Stimulated activated CD4-positive, alpha-beta T cell treated with anti-CD3 and anti-CD28 coated beads, Interleukin-12 subunit alpha, Interleukin-12 subunit beta, amount 100 ng/mL, for 24 hours (primary cell): ENCODE data around the gene GPR52.
"Not testable (repeated sequence)": the region's sequence is repeated elsewhere in the genome, so short reads cannot be mapped to it uniquely, and the experiment has no call there.

Experiments
- DNase-seq, 2 experiments: peaks; one replicate each; pipeline ENCODE4 v3.0.0-alpha.2; 2020; ENCODE audit warnings: low read depth in 2 of 2

The GPR52 gene, protein sequence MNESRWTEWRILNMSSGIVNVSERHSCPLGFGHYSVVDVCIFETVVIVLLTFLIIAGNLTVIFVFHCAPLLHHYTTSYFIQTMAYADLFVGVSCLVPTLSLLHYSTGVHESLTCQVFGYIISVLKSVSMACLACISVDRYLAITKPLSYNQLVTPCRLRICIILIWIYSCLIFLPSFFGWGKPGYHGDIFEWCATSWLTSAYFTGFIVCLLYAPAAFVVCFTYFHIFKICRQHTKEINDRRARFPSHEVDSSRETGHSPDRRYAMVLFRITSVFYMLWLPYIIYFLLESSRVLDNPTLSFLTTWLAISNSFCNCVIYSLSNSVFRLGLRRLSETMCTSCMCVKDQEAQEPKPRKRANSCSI

GRCh38 chr1:174447866-174448530 lies at the start of gene GPR52:
Gene GPR52, plus strand, starts transcription at chr1:174447964. Its CDS starts 148 bp downstream, at chr1:174448112.
- DNase-seq, result no peak

DNA sequence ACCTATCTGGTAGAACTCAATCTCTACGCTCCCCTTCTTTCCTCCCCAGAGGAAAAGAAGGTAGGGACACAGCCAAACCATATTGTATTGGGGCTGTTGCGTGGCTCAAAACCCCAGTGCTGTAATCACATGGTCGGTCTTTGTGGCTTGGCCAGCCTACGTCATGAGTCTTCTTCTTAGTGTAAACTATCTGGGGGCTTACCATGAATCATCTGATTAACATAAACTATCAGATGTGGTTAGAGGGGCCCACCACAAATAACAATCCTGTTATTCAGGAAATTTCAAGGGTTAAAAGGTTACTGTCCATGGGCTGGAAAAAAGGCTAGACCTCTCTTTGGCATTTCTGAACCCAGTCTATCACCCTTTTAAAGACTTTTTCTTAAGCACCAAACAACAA lies 49.5 kb upstream of the GPR52 start:
- no peak for DNase-seq

DNA sequence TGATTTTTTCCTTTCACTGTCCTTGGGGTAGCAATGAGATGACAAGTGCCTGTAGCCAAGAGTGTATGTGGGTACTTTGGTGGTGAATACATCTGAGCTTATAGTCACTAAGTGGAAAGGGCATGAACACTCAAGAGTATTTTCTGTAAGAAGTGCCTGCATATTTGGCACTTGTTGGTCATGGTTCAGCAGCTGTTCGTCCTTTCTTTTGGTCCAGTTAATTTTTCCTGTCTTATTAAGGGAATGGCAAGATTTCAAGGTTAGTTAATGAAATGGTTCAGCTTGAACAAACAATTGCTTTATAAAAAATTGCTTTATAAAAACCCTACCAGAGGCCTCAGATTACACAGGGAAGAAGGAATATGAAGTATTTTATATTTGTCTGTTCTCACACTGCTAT lies 48.6 kb upstream of the GPR52 start:
- no peak for DNase-seq

DNA sequence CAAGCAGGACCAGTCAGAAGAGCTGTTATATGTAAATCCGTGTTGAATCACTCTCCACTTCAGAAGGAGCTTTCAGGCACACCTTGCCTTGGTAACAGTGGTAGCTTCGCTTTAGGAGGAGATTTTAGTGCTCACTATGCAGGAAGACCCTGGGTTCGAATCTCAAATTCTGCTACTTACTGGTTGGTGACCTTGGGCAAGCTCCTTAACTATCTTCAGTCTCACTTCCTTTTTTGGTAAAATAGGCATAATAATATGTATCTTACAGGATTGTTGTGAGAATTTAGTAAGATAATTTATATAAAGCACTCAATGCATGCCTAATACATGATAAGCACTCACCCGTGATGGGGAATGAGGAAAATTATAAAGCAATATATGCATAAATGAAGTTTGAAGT lies 46.7 kb upstream of the GPR52 start:
- DNase-seq, result no peak

DNA sequence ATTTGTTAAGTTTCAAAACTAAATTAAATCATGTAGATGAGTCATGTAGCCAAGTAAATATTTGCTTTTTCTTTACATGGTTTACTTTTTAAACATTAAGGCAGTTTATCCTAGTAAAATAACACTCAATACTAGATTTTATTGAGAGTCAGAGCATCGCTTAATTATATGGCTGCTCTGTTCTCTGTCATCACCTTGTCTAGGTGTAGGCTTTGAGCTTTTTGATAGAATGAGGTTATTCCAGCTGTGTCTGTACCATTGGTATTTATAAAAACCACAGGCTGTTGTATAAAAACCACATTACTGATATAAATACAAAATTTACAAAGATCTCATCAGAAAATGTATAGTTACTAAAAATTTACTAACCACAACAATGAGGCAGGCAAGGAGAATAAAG lies 42.5 kb upstream of the GPR52 start:
- DNase-seq, result no peak

DNA sequence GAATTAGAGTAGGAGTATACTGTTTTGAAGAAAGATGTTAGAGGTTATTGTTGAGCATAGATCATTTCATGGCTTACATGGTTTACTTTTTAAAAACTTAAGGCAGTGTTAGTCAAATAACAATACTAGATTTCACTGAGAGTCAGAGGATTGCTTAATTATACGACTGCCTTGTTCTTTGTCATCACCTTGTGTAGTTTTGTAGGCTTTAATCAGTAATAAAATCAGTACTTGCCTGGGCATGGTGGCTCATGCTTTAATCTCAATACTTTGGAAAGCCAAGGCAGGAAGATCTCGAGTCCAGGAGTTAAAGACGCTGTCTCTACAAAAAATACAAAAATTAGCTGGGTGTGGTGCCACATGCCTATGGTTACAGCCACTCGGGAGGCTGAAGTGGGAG lies 41.3 kb upstream of the GPR52 start:
- DNase-seq, result no peak

DNA sequence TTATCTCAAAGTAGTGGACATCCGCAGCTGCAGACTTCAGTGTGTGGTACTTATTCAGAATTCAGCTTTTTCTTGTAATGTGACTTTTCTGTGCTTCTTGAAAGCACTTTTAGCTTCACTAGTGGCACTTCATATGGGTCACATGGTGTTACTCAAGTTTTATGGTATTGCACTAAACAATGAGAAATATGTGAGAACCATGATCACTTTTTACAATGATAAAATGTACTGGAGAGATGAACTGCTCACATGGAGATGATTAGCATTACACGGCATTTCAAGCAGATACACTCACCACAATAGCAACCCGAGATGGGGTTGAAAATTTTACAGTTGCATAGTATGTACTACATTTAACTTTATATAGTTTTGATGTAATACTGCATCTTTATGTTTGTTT lies 40.1 kb upstream of the GPR52 start:
- no peak for DNase-seq

- DNase-seq, result no peak
These were observed 39.6 kb upstream of the GPR52 start for GRCh38 chr1:174408146-174408545.

DNA sequence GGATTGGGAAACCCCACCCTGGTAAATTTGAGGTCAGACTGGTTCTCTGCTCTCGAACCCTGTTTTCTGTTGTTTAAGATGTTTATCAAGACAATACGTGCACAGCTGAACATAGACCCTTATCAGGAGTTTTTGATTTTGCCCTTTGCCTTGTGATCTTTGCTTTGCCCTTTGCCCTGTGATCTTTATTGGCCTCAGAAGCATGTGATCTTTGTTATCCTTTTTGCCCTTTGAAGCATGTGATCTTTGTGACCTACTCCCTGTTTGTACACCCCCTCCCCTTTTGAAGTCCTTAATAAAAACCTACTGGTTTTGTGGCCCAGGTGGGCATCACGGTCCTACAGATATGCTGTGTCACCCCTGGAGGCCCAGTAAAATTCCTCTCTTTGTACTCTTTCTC lies 38.0 kb upstream of the GPR52 start:
- not testable (repeated sequence) for DNase-seq

- DNase-seq, result no peak
These were observed 34.1 kb upstream of the GPR52 start for GRCh38 chr1:174413632-174414031.

DNA sequence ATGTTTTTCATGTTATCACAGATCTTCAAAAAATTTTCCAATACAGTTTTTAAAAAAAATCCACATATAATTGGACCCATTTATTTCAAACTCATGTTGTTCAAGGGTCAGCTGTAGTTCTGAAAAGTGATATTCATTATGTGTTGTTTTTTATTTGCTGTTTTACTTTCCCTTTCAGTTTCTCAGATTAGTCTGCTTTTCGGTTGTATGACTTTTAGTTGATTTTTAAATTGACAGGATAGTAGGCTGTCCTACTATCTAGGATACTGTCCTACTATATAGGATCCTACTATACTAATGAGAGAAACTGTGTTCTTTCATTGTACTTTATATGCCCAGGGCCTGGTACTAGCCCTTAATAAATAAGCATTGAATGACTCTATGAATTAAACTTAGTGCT lies 33.6 kb upstream of the GPR52 start:
- no peak for DNase-seq

GRCh38 chr1:174415506-174415905 lies 32.3 kb upstream of the GPR52 start:
- no peak for DNase-seq

- DNase-seq, result no peak
These were observed 29.8 kb upstream of the GPR52 start for GRCh38 chr1:174417921-174418320.

DNA sequence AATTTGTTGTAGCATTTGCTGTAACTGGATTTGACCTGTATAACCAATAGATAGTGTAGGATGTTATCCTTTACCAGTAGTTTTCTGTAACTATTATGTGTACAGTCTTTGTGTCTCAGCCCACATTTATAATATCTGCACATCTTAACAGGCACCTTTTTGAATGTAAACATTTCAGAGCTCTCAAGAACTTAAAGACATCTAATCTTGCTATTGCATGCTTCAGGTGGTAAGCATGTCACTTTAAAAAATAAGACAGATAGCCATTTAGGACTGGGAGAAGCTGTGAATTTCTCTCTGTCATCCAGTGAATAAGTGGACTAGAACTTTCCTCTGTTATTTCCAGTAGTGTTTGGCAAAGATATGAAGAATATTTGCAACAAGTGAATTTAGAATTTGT lies 22.6 kb upstream of the GPR52 start:
- no peak for DNase-seq

GRCh38 chr1:174426153-174426552 lies 21.6 kb upstream of the GPR52 start:
- no peak for DNase-seq

- DNase-seq, result no peak
These were observed 19.7 kb upstream of the GPR52 start for GRCh38 chr1:174428033-174428432.

- no peak for DNase-seq
These were observed 19.0 kb upstream of the GPR52 start for GRCh38 chr1:174428739-174429138.

DNA sequence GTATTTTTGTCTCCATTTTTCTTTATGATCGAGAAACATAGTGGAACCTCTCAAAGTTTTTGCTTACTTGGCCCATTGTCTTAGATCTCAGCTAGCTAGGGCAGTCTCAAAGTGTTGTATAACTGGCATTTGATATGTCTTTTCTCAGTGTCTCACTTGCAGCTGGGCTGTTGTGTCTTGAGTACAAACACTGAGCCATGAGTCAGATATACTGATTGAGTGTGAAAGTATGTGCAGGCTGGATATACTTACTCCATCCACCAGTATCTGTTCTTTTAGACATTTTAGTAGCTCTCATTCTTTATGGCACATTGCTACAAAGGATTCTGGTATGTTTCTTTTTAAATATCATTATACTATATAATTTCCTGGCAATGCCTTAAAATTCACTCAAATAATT lies 14.3 kb upstream of the GPR52 start:
- DNase-seq, result no peak

- no peak for DNase-seq
These were observed 2.4 kb upstream of the GPR52 start for GRCh38 chr1:174445351-174445750.

GRCh38 chr1:174445817-174446216 lies 1.9 kb upstream of the GPR52 start:
- DNase-seq, result no peak

DNA sequence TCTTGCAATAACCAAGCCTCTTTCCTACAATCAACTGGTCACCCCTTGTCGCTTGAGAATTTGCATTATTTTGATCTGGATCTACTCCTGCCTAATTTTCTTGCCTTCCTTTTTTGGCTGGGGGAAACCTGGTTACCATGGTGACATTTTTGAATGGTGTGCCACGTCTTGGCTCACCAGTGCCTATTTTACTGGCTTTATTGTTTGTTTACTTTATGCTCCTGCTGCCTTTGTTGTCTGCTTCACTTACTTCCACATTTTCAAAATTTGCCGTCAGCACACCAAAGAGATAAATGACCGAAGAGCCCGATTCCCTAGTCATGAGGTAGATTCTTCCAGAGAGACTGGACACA lies 743 bp downstream of the GPR52 start:
- DNase-seq, result no peak

GRCh38 chr1:174448974-174449373 lies 1.2 kb downstream of the GPR52 start:
- DNase-seq, result no peak

DNA sequence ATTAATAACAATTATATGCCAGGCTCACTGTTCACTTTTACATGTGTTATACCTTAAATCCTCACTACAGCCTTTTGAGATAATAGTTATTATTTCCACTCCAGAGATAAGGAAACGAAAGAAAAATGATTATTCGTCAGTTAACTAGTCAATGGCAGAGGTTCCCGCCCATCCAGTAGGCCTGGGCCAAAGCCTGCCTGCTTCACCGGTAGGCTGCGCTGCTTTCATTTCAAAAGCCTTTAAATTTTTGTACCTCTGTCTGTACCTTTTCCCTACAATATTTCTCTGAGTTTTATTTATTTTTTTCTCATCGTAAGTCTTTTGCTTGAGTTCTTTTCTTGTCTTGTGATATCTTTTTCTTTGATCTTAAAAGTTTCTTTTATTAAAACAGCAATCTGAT lies 3.6 kb downstream of the GPR52 start:
- DNase-seq, result no peak

DNA sequence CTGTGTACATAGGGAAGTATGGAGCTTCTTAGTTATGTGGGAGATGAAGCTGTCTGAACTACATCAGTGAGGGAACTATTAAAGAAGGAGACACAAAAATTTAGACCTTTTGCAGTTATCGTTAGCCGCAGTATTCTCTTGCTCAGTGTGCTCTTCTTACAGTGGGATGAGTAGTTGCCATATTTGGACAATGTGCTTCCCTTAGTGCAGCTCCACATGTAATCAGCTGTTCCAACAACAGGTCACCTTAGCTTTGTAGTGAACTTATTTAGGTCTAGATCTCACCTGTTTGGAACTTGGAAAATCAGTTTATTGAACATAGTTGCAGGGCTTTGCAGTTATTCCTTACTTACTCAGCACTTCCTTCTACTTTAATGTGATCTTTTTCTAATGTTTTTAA lies 18.1 kb downstream of the GPR52 start:
- no peak for DNase-seq
